Measurements from ENCODE around the gene OR5H14. TPM values are rescaled to one million over a fixed set of nuclear protein-coding genes. Genes with fewer than 3 reads are reported as not detected.
"Not testable (repeated sequence)": the region's sequence is repeated elsewhere in the genome, so short reads cannot be mapped to it uniquely, and the experiment has no call there.

The OR5H14 gene
- total RNA-seq, 1 donor = not detected

DNA sequence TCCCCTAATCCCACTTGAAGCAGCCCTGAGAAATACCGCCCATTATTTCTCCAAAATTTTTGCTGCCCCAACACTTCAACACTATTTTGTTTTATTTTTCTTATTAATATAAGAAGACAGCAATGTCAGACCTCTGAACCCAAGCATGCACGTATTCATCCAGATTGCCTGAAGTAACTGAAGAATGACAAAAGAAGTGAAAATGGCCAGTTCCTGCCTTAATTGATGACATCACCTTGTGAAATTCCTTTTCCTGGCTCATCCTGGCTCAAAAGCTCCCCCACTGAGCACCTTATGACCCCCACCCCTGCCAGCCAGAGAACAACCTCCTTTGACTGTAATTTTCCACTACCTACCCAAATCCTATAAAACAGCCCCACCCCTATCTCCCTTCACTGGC is 49.0 kb downstream of the OR5H14 start:
- not testable (repeated sequence) for DNase-seq (ENCODE audit: low read depth in 2 of 3, low spot score in 2 of 3)

DNA sequence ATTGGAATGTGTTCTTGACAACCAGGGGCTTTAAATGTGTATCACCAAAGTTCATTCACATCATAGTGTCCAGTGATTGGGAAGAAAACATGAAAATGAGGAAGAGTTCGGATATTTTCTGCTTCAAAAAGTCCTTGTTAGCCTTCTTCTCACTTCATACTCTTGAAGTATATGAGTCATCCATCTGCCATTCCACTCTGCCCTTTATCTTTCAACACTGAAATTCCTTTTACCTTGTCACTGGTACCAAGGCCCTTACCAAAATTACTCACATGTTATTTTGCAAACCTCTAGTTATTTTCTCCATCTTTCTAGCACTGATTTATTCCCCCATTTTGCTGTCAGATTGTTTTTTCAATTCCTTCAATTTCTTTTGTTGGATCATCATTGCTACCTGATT is 51.7 kb downstream of the OR5H14 start:
- DNase-seq (ENCODE audit: low read depth in 2 of 3, low spot score in 2 of 3) = no peak

Other genes starting within 250 kb of the OR5H14 start
- 15.1 TPM for gene RIOX2, start 175.0 kb upstream of the OR5H14 start, total RNA-seq
- gene GABRR3, start 112.2 kb upstream of the OR5H14 start, total RNA-seq = not detected
- not detected for gene OR5AC2, start 60.3 kb upstream of the OR5H14 start, total RNA-seq
- under 0.01 TPM for gene OR5H1, start 16.8 kb upstream of the OR5H14 start, total RNA-seq
- not detected for gene OR5H15, start 19.2 kb downstream of the OR5H14 start, total RNA-seq
- gene OR5H6, start 116.8 kb downstream of the OR5H14 start, total RNA-seq = not detected
- not detected for gene OR5H2, start 135.0 kb downstream of the OR5H14 start, total RNA-seq
- gene OR5K4, start 206.4 kb downstream of the OR5H14 start, total RNA-seq = not detected
- not detected for gene OR5K3, start 243.2 kb downstream of the OR5H14 start, total RNA-seq

All from hematopoietic multipotent progenitor cell (in vitro differentiated cells).